PC-3 (cell line): ENCODE data around the gene NRG3. TPM values are rescaled to one million over a fixed set of nuclear protein-coding genes. Genes with fewer than 3 reads are reported as not detected.

Experiments used
- ATAC-seq: fragments of 200-7000 bp; cut with Tn5 transposase; 2 replicates; pipeline ENCODE4 v1.9.1; 2020; ENCODE audit warnings: mild to moderate bottlenecking, moderate library complexity
- BruUV-seq: library from RNA; stranded (reverse); fragments of 400-500 nt; replicated peaks from 2 replicates; lab custom pipeline; 2021; lab: Mats Ljungman, UMichigan
- CTCF ChIA-PET: fragments of 300-600 bp; sonication (Branson Sonifier 250); formaldehyde crosslinking; loops from one replicate; lab custom pipeline; 2022; ENCODE audit warnings: antibody characterized with exemption; lab: Charles Lee
- POLR2A ChIA-PET: fragments of 300-600 bp; sonication (Branson Sonifier 250); formaldehyde crosslinking; loops from one replicate; lab custom pipeline; 2022; ENCODE audit warnings: antibody characterized with exemption; ENCODE audit not compliant: unreplicated experiment; lab: Charles Lee
- DNase-seq: peaks from one replicate; pipeline ENCODE4 v3.0.0-alpha.2; 2015
- H2AFZ ChIP-seq: fragments of 300-600 bp; sonication (generic); 2 replicates; pipeline ENCODE4 v1.6.0; 2016; ENCODE audit warnings: antibody characterized with exemption, low read length
- H3F3A ChIP-seq: fragments of 300-600 bp; sonication (generic); one replicate; pipeline ENCODE4 v1.6.0; 2017; ENCODE audit warnings: antibody characterized with exemption, low read length, control low read depth, mild to moderate bottlenecking; ENCODE audit not compliant: unreplicated experiment
- H3K27ac ChIP-seq: fragments of 300-600 bp; sonication (generic); 2 replicates; pipeline ENCODE4 v1.5.1; 2016; ENCODE audit warnings: mild to moderate bottlenecking, low read length
- H3K27me3 ChIP-seq: fragments of 300-600 bp; sonication (generic); 2 replicates; pipeline ENCODE4 v1.6.1; 2016; ENCODE audit warnings: low read length, mixed read lengths
- H3K36me3 ChIP-seq: fragments of 300-600 bp; sonication (generic); 2 replicates; pipeline ENCODE4 v1.6.1; 2016; ENCODE audit warnings: low read depth, mixed run types, low read length, mixed read lengths
- H3K4me1 ChIP-seq: fragments of 300-600 bp; sonication (generic); 2 replicates; pipeline ENCODE4 v1.5.1; 2016; ENCODE audit warnings: low read length; ENCODE audit not compliant: insufficient read depth
- H3K4me2 ChIP-seq: fragments of 300-600 bp; sonication (generic); 2 replicates; pipeline ENCODE4 v1.6.0; 2016; ENCODE audit warnings: low read length
- H3K4me3 ChIP-seq: fragments of 300-600 bp; sonication (generic); 2 replicates; pipeline ENCODE4 v1.5.1; 2016; ENCODE audit warnings: mild to moderate bottlenecking, low read length, mixed read lengths
- H3K79me2 ChIP-seq: fragments of 300-600 bp; sonication (generic); 2 replicates; pipeline ENCODE4 v1.6.1; 2017; ENCODE audit warnings: low read length, mixed read lengths
- H3K9ac ChIP-seq: fragments of 300-600 bp; sonication (generic); 2 replicates; pipeline ENCODE4 v1.6.0; 2016; ENCODE audit warnings: mild to moderate bottlenecking, low read length
- H3K9me2 ChIP-seq: fragments of 300-600 bp; sonication (generic); replicated peaks from 2 replicates; pipeline ENCODE4 v1.6.1; 2016; ENCODE audit warnings: mixed run types, low read length, mixed read lengths
- H3K9me3 ChIP-seq: fragments of 300-600 bp; sonication (generic); 2 replicates; pipeline ENCODE4 v1.6.1; 2016; ENCODE audit warnings: low read length, mixed read lengths
- H4K20me1 ChIP-seq: fragments of 300-600 bp; sonication (generic); 2 replicates; pipeline ENCODE4 v1.6.1; 2016; ENCODE audit warnings: low read length, mixed read lengths
- CTCF ChIP-seq: fragments of 300-600 bp; sonication (generic); conservative IDR thresholded peaks from 2 replicates; pipeline ENCODE4 v1.5.1; 2017; ENCODE audit warnings: antibody characterized with exemption, low read depth, mild to moderate bottlenecking, low read length
- EZH2 ChIP-seq: fragments of 300-600 bp; sonication (generic); IDR thresholded peaks from one replicate; pipeline ENCODE4 v1.6.1; 2017; ENCODE audit warnings: antibody characterized with exemption, mild to moderate bottlenecking, low read length; ENCODE audit not compliant: unreplicated experiment
- EZH2phosphoT487 ChIP-seq: fragments of 300-600 bp; sonication (generic); IDR thresholded peaks from 2 replicates; pipeline ENCODE4 v1.6.1; 2018; ENCODE audit warnings: mild to moderate bottlenecking, antibody characterized with exemption, low read length, borderline replicate concordance
- intact Hi-C: fragments of 100-400 bp; cut with micrococcal nuclease; formaldehyde crosslinking; loops from 2 replicates; pipeline ENCODE4 v1.9.0; 2023
- total RNA-seq: library from RNA; depleted of rRNA; stranded (reverse); fragments of >200 nt; gene quantifications from 2 replicates; pipeline ENCODE4 v1.2.3, GENCODE V29; 2014

The NRG3 gene
- total RNA-seq, 1 experiment from 2014 or later = not detected

GRCh38 chr10:82867056-82867455, 992.1 kb downstream of the NRG3 start:
- Histone ChIP-seq H3K9me2 (no peaks in the 10 kb centered on the region), H3K4me3 (no peak overlapping the region), H3K4me1 (no peaks in the 10 kb centered on the region), H3K79me2 (no peaks in the 10 kb centered on the region), H3K36me3 (no peaks in the 10 kb centered on the region), H4K20me1 (no peaks in the 10 kb centered on the region), H2AFZ (no peak overlapping the region), H3K9me3 (no peaks in the 10 kb centered on the region), H3K27me3 (no peaks in the 10 kb centered on the region), H3K9ac (no peak overlapping the region), H3F3A (no peaks in the 10 kb centered on the region), H3K4me2 (no peak overlapping the region), H3K27ac (no peak overlapping the region)
- DNase-seq (no peak), ATAC-seq (no peak)
- ChIA-PET CTCF (no interaction called here), POLR2A (no interaction called here)
- no TSS peak for BruUV-seq
- intact Hi-C loops = no loop called here
- TF ChIP-seq CTCF (no peak), EZH2phosphoT487 (no peak), EZH2 (no peak)

DNA sequence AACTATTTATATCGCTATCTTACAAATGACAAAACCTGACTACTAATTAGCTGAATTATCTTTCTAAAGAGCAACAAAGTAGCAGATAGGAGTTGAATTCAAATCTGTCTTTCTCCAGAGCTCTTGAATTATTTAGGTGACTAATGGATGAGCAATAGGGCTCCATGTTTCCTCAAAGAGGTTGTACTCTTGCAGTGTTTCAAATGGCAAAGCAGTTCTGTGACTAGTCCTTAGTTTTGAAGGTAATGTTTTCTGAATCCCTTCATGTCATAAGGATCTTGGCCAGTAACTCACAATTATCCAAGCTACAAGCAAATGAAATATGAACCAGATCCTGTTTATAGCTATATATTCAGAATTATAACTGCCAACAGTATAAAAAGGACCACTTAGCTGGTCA, 999.7 kb downstream of the NRG3 start:
- TF ChIP-seq EZH2phosphoT487 (no peak), EZH2 (no peak), CTCF (no peak)
- H4K20me1 ChIP-seq = no peaks in the 10 kb centered on the region
- H3K4me3 ChIP-seq = no peak overlapping the region
- H3K27me3 ChIP-seq = no peaks in the 10 kb centered on the region
- no peak overlapping the region for H3K9ac ChIP-seq
- POLR2A ChIA-PET = no interaction called here
- no peaks in the 10 kb centered on the region for H3K36me3 ChIP-seq
- DNase-seq (no peak), ATAC-seq (no peak)
- no peaks in the 10 kb centered on the region for H3K9me2 ChIP-seq
- H3K4me2 ChIP-seq = no peak overlapping the region
- no peaks in the 10 kb centered on the region for H3K4me1 ChIP-seq
- H3K9me3 ChIP-seq = no peaks in the 10 kb centered on the region
- no peak overlapping the region for H2AFZ ChIP-seq
- H3K79me2 ChIP-seq = no peaks in the 10 kb centered on the region
- intact Hi-C loops = no loop called here
- CTCF ChIA-PET = no interaction called here
- no peaks in the 10 kb centered on the region for H3F3A ChIP-seq
- no TSS peak for BruUV-seq
- H3K27ac ChIP-seq = no peak overlapping the region

GRCh38 chr10:82880776-82881290, 1005.8 kb downstream of the NRG3 start:
- Histone ChIP-seq H4K20me1 (no peaks in the 10 kb centered on the region), H3K9ac (no peak overlapping the region), H3K27me3 (no peaks in the 10 kb centered on the region), H3F3A (no peaks in the 10 kb centered on the region), H3K27ac (no peak overlapping the region), H3K4me2 (no peak overlapping the region), H3K9me3 (no peaks in the 10 kb centered on the region), H2AFZ (no peak overlapping the region), H3K36me3 (no peaks in the 10 kb centered on the region), H3K9me2 (no peaks in the 10 kb centered on the region), H3K4me3 (no peak overlapping the region), H3K79me2 (no peaks in the 10 kb centered on the region), H3K4me1 (no peaks in the 10 kb centered on the region)
- ChIA-PET POLR2A (no interaction called here), CTCF (no interaction called here)
- no peak for TF ChIP-seq CTCF
- TF ChIP-seq EZH2 = no peak
- TF ChIP-seq EZH2phosphoT487 = no peak
- ATAC-seq = no peak
- no TSS peak for BruUV-seq
- DNase-seq = no peak
- intact Hi-C loops = no loop called here
